Suprapubic skin (tissue), 3 donors: ENCODE measurements around the gene NDST3.

ENCODE experiments used
- POLR2A ChIP-seq, 2 donors: fragments of 450-650 bp; IDR thresholded peaks; one replicate each; pipeline ENCODE4 v1.6.1; 2017; ENCODE audit warnings: antibody characterized with exemption in 2 of 2, mild to moderate bottlenecking in 2 of 2, moderate library complexity in 2 of 2
- TF ChIP-seq, protein P1 (sequence below), 2 donors: fragments of 200-600 bp in 1 of 2; fragments of 450-650 bp in 1 of 2; sonication (generic) in 1 of 2; IDR thresholded peaks; one replicate each; pipeline ENCODE4 v1.5.1; 2016 to 2019; ENCODE audit warnings: antibody characterized with exemption in 2 of 2, mild to moderate bottlenecking in 1 of 2, moderate library complexity in 1 of 2

DNA sequence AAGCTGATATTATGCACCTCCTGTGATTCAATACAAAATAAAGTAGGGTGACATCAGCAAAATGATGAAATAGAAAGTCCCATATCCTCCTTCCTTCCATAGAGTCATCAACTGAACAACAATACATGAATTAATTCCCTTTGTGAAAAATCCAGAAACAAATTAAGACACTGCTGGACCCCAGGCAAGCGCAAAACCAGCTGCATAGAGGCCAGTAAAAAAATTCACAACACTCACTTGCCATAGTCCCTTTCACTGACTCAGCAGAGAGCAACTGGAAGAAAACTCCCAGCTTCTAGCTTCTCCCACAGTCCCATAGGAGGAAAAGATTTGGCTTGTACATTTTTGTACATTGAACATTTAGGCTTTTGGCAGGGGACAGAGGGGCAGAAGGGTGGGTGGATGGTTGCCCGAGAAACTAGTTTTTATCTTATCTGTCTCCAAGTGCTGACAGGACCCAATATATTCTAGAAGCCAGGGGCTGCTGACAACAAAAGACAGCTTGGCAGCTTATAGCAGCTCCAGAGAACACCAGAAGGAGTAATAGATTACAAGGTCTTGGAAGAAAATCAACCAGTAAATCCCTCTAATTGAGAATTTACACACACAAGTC lies 124.6 kb downstream of the NDST3 start:
- TF ChIP-seq POLR2A (IDR thresholded peaks at IDR 0.05), result no peak
- TF ChIP-seq, protein P1, sequence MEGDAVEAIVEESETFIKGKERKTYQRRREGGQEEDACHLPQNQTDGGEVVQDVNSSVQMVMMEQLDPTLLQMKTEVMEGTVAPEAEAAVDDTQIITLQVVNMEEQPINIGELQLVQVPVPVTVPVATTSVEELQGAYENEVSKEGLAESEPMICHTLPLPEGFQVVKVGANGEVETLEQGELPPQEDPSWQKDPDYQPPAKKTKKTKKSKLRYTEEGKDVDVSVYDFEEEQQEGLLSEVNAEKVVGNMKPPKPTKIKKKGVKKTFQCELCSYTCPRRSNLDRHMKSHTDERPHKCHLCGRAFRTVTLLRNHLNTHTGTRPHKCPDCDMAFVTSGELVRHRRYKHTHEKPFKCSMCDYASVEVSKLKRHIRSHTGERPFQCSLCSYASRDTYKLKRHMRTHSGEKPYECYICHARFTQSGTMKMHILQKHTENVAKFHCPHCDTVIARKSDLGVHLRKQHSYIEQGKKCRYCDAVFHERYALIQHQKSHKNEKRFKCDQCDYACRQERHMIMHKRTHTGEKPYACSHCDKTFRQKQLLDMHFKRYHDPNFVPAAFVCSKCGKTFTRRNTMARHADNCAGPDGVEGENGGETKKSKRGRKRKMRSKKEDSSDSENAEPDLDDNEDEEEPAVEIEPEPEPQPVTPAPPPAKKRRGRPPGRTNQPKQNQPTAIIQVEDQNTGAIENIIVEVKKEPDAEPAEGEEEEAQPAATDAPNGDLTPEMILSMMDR (IDR thresholded peaks at IDR 0.05), result no peak
